Measurements from ENCODE around the gene EFCAB12. TPM values are rescaled to one million over a fixed set of nuclear protein-coding genes. Genes with fewer than 3 reads are reported as not detected.

Gene EFCAB12
- total and polyA plus RNA-seq, 2 of the 8 experiments (the other 6 are each of a cell fraction or from before 2014, with no cell fraction given): 0.60 to 0.99 TPM

GRCh38 chr3:129417326-129417725 is 11.1 kb downstream of the EFCAB12 start:
- Histone ChIP-seq H3K23ac (ENCODE audit: insufficient read length) (no peak overlapping the region), H2AFZ (ENCODE audit: low read length) (no peak overlapping the region), H3K14ac (ENCODE audit: insufficient read length) (no peak overlapping the region), H4K91ac (replicated peaks; ENCODE audit: insufficient read length, low read length) (no peak overlapping the region), H3K36me3 (ENCODE audit: control insufficient read depth in 2 of 4, insufficient read depth in 4 of 4, low read length in 3 of 4) (no peaks in the 10 kb centered on the region; a peak in 1 of 8 replicates), H3K4me2 (ENCODE audit: insufficient read depth in 1 of 2, low read depth in 2 of 2, low read length in 2 of 2) (no peak overlapping the region), H4K5ac (ENCODE audit: insufficient read length, low read depth, low read length) (no peak overlapping the region), H3K4me3 (ENCODE audit: extremely low read depth in 1 of 4, insufficient read depth in 2 of 4, low read depth in 3 of 4, low read length in 4 of 4) (no peak overlapping the region), H3K23me2 (ENCODE audit: low read depth, low read length) (no peaks in the 10 kb centered on the region), H3K18ac (ENCODE audit: extremely low read depth, low read length) (no peak overlapping the region), H2BK15ac (ENCODE audit: low read length) (no peak overlapping the region), H4K20me1 (replicated peaks in 1 of 2; ENCODE audit: control insufficient read depth in 1 of 2, insufficient read depth in 2 of 2, low read length in 2 of 2) (peaks cover 0 to 3% of the 10 kb centered on the region in 2 experiments), H3K4me1 (replicated peaks in 1 of 4; ENCODE audit: control insufficient read depth in 3 of 4, insufficient read depth in 4 of 4, low read length in 3 of 4) (no peaks in the 10 kb centered on the region; a peak in 1 of 7 replicates), H3K27me3 (replicated peaks in 1 of 4; ENCODE audit: control insufficient read depth in 3 of 4, extremely low read depth in 1 of 4, insufficient read depth in 3 of 4, low read length in 3 of 4) (peaks cover 0 to 5% (median 0%) of the 10 kb centered on the region in 4 experiments; a peak in 2 of 7 replicates), H3K56ac (replicated peaks; ENCODE audit: insufficient read length, low read depth, low read length) (no peak overlapping the region), H3K9ac (replicated peaks in 1 of 4; ENCODE audit: extremely low read depth in 1 of 4, low read depth in 3 of 4, low read length in 3 of 4) (no peak overlapping the region), H2BK20ac (ENCODE audit: low read length) (no peak overlapping the region), H2BK12ac (ENCODE audit: low read depth, low read length) (no peak overlapping the region), H2BK120ac (replicated peaks; ENCODE audit: low read depth, low read length) (no peak overlapping the region), H4K8ac (ENCODE audit: extremely low read depth, insufficient read depth, low read length) (no peak overlapping the region), H2AK5ac (ENCODE audit: low read depth, low read length) (no peak overlapping the region), H3K9me3 (ENCODE audit: insufficient read depth in 2 of 2, low read depth in 1 of 2, low read length in 1 of 2) (no peaks in the 10 kb centered on the region), H3K79me2 (ENCODE audit: control insufficient read depth in 1 of 2, insufficient read depth in 2 of 2, low read length in 2 of 2) (no peaks in the 10 kb centered on the region), H3K27ac (ENCODE audit: low read depth, low read length) (no peak overlapping the region), H3K79me1 (ENCODE audit: low read depth, low read length) (no peaks in the 10 kb centered on the region), H2BK5ac (ENCODE audit: low read depth, low read length) (no peak overlapping the region), H3K4ac (replicated peaks; ENCODE audit: insufficient read length, low read depth, low read length) (no peak overlapping the region)
- CTCF ChIA-PET (ENCODE audit: partially characterized antibody): interaction anchor here (0.8 to 3.1 kb wide), 6 partner anchors 8 to 33 kb away, joined by 3 to 9 read pairs (median 6); partner anchors contain the start of gene EFCAB12
- no peak for TF ChIP-seq YY1 (IDR thresholded peaks at IDR 0.05; ENCODE audit: low read depth, low read length)
- no peak for TF ChIP-seq SUZ12 (IDR thresholded peaks at IDR 0.05; ENCODE audit: low read length)
- no peak for TF ChIP-seq CBX5 (IDR thresholded peaks at IDR 0.05; ENCODE audit: low read depth, low read length)
- TF ChIP-seq USF2 (IDR thresholded peaks at IDR 0.05; ENCODE audit: low read length): no peak
- TF ChIP-seq BACH1 (IDR thresholded peaks at IDR 0.05; ENCODE audit: low read length): no peak
- no peak for TF ChIP-seq POLR2AphosphoS5 (IDR thresholded peaks at IDR 0.05; ENCODE audit: low read depth, low read length)
- no peak for TF ChIP-seq MAFK (IDR thresholded peaks at IDR 0.05; ENCODE audit: low read depth, low read length)
- no peak for TF ChIP-seq RXRA (IDR thresholded peaks at IDR 0.05; ENCODE audit: insufficient read depth, low read depth, low read length)
- no peak for TF ChIP-seq ASH2L (IDR thresholded peaks at IDR 0.05; ENCODE audit: low read length)
- TF ChIP-seq, protein P1, sequence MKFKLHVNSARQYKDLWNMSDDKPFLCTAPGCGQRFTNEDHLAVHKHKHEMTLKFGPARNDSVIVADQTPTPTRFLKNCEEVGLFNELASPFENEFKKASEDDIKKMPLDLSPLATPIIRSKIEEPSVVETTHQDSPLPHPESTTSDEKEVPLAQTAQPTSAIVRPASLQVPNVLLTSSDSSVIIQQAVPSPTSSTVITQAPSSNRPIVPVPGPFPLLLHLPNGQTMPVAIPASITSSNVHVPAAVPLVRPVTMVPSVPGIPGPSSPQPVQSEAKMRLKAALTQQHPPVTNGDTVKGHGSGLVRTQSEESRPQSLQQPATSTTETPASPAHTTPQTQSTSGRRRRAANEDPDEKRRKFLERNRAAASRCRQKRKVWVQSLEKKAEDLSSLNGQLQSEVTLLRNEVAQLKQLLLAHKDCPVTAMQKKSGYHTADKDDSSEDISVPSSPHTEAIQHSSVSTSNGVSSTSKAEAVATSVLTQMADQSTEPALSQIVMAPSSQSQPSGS (IDR thresholded peaks at IDR 0.05; ENCODE audit: low read length): no peak
- TF ChIP-seq SP4 (IDR thresholded peaks at IDR 0.05; ENCODE audit: low read length): no peak
- no peak for DNase-seq (ENCODE audit: low read depth in 1 of 2, low spot score in 2 of 2)
- WGBS, 2 experiments (ENCODE audit: extremely low coverage in 1 of 2, insufficient coverage in 1 of 2, insufficient read length in 1 of 2, insufficient replicate concordance in 2 of 2, low coverage in 1 of 2, low lambda C conversion rate in 2 of 2, missing lambda C conversion rate in 1 of 2): 93% methylated on average over 1 of the region's 1 CpG; no CpG with 5 or more reads in 1 of the 2 experiments
- POLR2A ChIA-PET (ENCODE audit: partially characterized antibody): interaction anchor here (0.6 to 2.4 kb wide), 2 partner anchors 11 to 259 kb away, joined by 3 to 12 read pairs; partner anchors contain the start of gene EFCAB12
- no peak for FAIRE-seq

Data from H1 (cell line).